ENCODE results near the gene TIMM13. TPM values are rescaled to one million over a fixed set of nuclear protein-coding genes. Genes with fewer than 3 reads are reported as not detected.

TIMM13 gene
- polyA plus RNA-seq, 3 donors from 2014 or later, result 74.3 to 99.6 (median 84.9) TPM

- H3K27me3 Mint-ChIP-seq (ENCODE audit: low read depth in 3 of 3), result peaks cover 3 to 8% (median 6%) of the 10 kb centered on the region in 3 donors
- peak overlapping the region in 1 of 6 donors; percentile 31 for H3K27ac Mint-ChIP-seq
- DNase-seq, result no peak
- no peaks in the 10 kb centered on the region for H3K36me3 Mint-ChIP-seq
- H3K4me1 Mint-ChIP-seq, result peaks cover 9 to 14% of the 10 kb centered on the region in 2 donors
- no peak overlapping the region for H3K4me3 Mint-ChIP-seq
- H3K9me3 Mint-ChIP-seq, result no peaks in the 10 kb centered on the region
Observed at GRCh38 chr19:2431318-2432055, 4.1 kb upstream of the TIMM13 start.

DNA sequence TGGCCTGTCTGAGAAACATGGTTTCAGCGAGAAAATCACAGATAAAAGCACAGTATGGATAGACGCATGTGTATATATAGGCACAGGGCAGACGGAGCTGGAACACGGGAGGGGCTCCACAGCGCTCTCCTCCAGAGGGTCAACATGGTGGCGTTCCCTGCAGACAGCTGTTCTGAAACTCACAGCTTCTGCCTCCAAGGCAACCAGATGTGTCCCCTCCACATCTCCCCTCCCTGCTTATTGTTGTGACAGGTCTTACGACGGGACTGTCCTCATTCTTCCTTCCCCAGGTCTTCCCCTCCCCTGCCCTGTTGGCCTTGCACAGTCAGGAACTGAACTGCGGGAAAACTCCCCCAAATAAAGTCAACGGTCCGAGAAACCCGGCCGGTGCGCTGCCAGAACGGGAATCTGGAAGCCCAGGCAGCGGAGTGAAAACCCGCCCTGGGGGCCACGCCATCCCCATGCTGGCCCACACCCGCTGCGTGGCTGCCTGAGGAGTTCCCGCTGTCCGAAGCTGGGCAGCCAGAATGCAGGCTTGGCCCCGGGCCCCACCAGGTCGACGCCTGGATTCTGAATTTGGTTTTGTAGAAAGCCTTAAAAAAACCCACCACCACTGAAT, 2.6 kb upstream of the TIMM13 start:
- Mint-ChIP-seq H3K4me1 (peaks cover 13 to 17% of the 10 kb centered on the region in 2 donors), H3K4me3 (peak overlapping the region in 2 of 5 donors; percentile 22 to 55), H3K9me3 (no peaks in the 10 kb centered on the region), H3K36me3 (no peaks in the 10 kb centered on the region), H3K27me3 (ENCODE audit: low read depth in 3 of 3) (peaks cover 3 to 8% (median 6%) of the 10 kb centered on the region in 3 donors), H3K27ac (peak overlapping the region in 2 of 6 donors; percentile 56 to 70)
- no peak for DNase-seq

DNA sequence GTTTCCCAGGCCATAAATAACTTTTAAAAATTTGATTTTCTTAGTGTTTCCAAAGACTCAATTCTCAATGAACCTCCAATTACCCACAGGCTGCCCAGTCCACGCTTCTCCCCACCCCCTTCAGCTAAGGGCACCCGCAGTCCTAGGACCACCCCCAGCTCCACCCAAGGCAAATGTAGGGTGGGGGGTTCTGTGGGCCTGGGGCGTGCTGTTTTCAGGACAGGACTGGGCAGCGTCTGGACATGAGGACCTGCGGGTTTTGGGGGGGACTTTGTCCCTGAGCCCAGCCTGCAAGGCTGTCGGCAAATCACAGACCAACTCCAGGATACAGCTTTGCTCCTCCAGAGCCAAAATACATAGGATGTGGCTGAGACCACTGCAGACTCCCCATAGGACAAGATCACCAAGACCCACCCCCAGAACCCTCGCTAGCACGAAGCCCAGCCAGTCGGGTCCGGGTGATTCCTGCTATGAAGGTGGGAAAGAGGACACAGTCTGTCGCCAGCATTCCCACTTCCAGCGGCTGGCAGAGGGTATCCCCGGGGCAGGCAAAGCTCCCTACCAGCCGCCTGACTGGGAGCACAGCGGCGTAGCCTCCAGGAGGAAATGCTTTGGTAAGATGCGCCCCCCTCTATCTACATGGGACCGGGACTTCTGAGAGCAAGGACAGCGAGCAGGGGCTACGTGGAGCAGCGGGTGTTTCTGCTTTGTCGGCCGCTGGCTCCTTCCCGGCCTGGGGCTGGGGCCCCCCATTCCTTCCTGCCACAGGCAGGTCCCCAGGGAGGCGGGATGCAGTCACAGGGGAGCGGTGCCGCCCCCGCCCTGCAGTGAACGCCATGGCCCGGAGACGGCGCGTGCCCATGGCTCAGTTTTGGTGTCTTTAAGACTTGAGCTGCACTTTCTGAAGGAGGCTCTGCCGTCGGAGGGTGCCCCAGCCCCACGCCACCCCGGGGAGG, 1.6 kb upstream of the TIMM13 start:
- H3K9me3 Mint-ChIP-seq, result no peaks in the 10 kb centered on the region
- peak overlapping the region in 1 of 6 donors; percentile 56 for H3K27ac Mint-ChIP-seq
- DNase-seq, result no peak
- no peaks in the 10 kb centered on the region for H3K36me3 Mint-ChIP-seq
- peaks cover 13 to 17% of the 10 kb centered on the region in 2 donors for H3K4me1 Mint-ChIP-seq
- H3K4me3 Mint-ChIP-seq, result no peak overlapping the region
- H3K27me3 Mint-ChIP-seq (ENCODE audit: low read depth in 3 of 3), result peaks cover 3 to 8% (median 6%) of the 10 kb centered on the region in 3 donors

DNA sequence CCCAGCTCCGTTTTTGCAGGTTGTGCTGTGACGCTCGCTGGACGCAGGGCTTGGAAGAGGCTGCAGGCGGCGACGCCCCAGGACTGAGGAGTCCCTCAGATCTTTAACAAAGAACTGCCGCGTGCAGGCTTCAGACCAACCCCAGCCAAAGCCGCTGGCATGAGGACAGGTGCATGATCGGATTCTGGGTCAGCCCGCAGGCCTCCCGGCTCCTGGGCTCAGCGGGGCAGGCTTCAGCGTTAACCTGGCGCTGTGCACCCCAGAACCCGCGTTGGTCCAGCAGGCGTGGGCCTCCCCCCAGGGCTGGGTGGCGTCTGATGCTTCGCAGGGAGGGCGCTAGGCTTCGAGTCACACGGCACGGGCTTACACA, 920 bp upstream of the TIMM13 start:
- Mint-ChIP-seq H3K36me3 (no peaks in the 10 kb centered on the region), H3K27me3 (ENCODE audit: low read depth in 3 of 3) (peaks cover 3 to 8% (median 6%) of the 10 kb centered on the region in 3 donors), H3K27ac (peak overlapping the region in 5 of 6 donors; percentile 91 to 97 (median 96)), H3K4me1 (peaks cover 13 to 17% of the 10 kb centered on the region in 2 donors), H3K9me3 (no peaks in the 10 kb centered on the region), H3K4me3 (peak overlapping the region in 4 of 5 donors; percentile 88 to 97 (median 94))
- no peak for DNase-seq

- H3K36me3 Mint-ChIP-seq, result no peaks in the 10 kb centered on the region
- H3K27me3 Mint-ChIP-seq (ENCODE audit: low read depth in 3 of 3), result peaks cover 3 to 9% (median 8%) of the 10 kb centered on the region in 3 donors
- H3K4me1 Mint-ChIP-seq, result peaks cover 13 to 17% of the 10 kb centered on the region in 2 donors
- no peaks in the 10 kb centered on the region for H3K9me3 Mint-ChIP-seq
- peak overlapping the region; percentile 88 to 97 (median 94) for H3K4me3 Mint-ChIP-seq
- DNase-seq, result no peak
- peak overlapping the region; percentile 91 to 97 (median 96) for H3K27ac Mint-ChIP-seq
Observed at GRCh38 chr19:2426611-2427428, 566 bp downstream of the TIMM13 start.

DNA sequence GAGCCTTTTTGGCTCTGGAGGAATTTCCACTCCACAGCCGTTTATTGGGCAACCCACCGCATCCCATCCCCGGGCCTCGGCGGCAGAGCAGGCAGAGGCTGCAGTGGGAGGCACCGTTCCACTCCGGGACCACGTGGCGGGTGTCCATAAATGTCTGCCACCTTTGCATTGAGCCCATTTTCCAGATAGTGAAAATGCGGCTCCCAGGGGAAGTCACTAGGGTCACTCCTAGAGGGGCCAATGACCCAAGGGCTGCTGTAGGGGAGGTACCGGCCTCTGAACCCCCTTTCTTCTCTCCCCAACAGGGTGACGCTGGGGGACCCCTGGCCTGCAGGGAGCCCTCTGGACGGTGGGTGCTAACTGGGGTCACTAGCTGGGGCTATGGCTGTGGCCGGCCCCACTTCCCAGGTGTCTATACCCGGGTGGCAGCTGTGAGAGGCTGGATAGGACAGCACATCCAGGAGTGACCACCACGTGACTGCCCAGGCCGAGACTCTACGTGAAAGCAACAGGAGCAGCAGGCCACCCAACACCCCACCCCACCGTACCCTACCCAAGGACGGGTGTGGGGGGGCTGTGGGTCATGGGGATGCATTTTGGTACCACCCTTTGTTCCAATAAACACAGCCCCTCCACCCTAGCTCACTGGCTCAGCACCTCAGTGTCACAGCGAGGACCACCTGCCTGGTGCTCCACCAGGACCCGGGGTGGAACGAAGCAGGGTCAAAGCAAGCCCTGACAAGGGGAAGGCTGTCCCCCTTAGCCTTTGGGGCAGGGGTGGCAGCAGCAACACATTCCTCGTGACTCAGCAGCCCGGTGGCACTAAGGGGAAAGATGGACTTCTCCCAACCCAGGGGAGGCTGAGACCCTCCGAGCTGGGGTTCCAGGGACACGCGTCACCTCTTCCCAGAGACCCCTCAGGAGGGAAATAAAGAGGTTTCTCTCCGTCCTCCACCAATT, 1.5 kb downstream of the TIMM13 start:
- peaks cover 13 to 17% of the 10 kb centered on the region in 2 donors for H3K4me1 Mint-ChIP-seq
- peak overlapping the region in 2 of 6 donors; percentile 33 to 78 for H3K27ac Mint-ChIP-seq
- H3K9me3 Mint-ChIP-seq, result no peaks in the 10 kb centered on the region
- no peaks in the 10 kb centered on the region for H3K36me3 Mint-ChIP-seq
- peaks cover 3 to 9% (median 8%) of the 10 kb centered on the region in 3 donors for H3K27me3 Mint-ChIP-seq (ENCODE audit: low read depth in 3 of 3)
- peak overlapping the region; percentile 69 to 97 (median 94) for H3K4me3 Mint-ChIP-seq
- DNase-seq, result no peak

DNA sequence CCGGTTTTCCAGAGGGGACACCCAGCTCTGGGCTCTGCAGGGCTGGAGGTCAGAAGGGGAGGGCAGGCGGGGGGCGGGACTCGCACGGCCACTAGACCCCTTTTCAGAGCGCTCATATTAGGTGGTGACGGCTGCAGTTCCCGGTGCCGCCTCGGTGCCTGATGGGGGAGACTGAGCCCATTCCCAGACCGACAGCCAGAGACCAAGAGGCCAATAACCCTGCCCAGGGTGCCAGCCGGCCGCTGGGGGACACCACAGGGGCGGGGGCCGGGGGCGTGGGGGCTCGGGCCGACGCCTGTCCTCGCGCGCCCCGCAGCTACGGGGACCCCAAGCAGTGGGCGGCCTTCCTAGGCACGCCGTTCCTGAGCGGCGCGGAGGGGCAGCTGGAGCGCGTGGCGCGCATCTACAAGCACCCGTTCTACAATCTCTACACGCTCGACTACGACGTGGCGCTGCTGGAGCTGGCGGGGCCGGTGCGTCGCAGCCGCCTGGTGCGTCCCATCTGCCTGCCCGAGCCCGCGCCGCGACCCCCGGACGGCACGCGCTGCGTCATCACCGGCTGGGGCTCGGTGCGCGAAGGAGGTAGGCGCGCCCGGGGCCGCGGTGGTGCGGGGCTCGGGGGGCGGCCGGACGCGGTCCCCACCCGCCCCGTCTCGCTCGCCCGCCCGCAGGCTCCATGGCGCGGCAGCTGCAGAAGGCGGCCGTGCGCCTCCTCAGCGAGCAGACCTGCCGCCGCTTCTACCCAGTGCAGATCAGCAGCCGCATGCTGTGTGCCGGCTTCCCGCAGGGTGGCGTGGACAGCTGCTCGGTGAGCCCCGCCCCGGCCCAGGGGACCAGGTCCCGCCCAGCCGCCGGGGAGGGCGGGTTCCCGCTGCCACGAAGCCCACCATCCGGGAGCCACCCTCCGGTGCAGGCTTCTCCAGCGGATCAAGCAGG, 2.4 kb downstream of the TIMM13 start:
- no peak overlapping the region for H3K4me3 Mint-ChIP-seq
- H3K27me3 Mint-ChIP-seq (ENCODE audit: low read depth in 3 of 3), result peaks cover 3 to 9% (median 8%) of the 10 kb centered on the region in 3 donors
- no peak overlapping the region for H3K27ac Mint-ChIP-seq
- H3K4me1 Mint-ChIP-seq, result peaks cover 13 to 17% of the 10 kb centered on the region in 2 donors
- DNase-seq, result no peak
- H3K36me3 Mint-ChIP-seq, result no peaks in the 10 kb centered on the region
- H3K9me3 Mint-ChIP-seq, result no peaks in the 10 kb centered on the region

- Mint-ChIP-seq H3K27ac (no peak overlapping the region), H3K9me3 (no peaks in the 10 kb centered on the region), H3K36me3 (no peaks in the 10 kb centered on the region), H3K4me3 (no peak overlapping the region), H3K4me1 (peaks cover 13 to 17% of the 10 kb centered on the region in 2 donors), H3K27me3 (ENCODE audit: low read depth in 3 of 3) (peaks cover 3 to 9% (median 8%) of the 10 kb centered on the region in 3 donors)
- DNase-seq, result no peak
Observed at GRCh38 chr19:2423915-2424685, 3.3 kb downstream of the TIMM13 start.

- DNase-seq, result no peak
- Mint-ChIP-seq H3K27ac (no peak overlapping the region), H3K4me3 (no peak overlapping the region), H3K36me3 (no peaks in the 10 kb centered on the region), H3K9me3 (no peaks in the 10 kb centered on the region), H3K27me3 (ENCODE audit: low read depth in 3 of 3) (peaks cover 3 to 9% (median 8%) of the 10 kb centered on the region in 3 donors), H3K4me1 (peaks cover 13 to 17% of the 10 kb centered on the region in 2 donors)
Observed at GRCh38 chr19:2423071-2423914, 4.1 kb downstream of the TIMM13 start.

All from immature natural killer cell (primary cell).